Superior temporal gyrus (tissue), 1 donor: ENCODE measurements around the gene ESR2.
"Not testable (repeated sequence)": the region's sequence is repeated elsewhere in the genome, so short reads cannot be mapped to it uniquely, and the experiment has no call there.

Source experiments
- DNase-seq: peaks from one replicate; pipeline ENCODE4 v3.0.0-alpha.2; 2016; ENCODE audit errors: extremely low spot score

ESR2 gene

DNA sequence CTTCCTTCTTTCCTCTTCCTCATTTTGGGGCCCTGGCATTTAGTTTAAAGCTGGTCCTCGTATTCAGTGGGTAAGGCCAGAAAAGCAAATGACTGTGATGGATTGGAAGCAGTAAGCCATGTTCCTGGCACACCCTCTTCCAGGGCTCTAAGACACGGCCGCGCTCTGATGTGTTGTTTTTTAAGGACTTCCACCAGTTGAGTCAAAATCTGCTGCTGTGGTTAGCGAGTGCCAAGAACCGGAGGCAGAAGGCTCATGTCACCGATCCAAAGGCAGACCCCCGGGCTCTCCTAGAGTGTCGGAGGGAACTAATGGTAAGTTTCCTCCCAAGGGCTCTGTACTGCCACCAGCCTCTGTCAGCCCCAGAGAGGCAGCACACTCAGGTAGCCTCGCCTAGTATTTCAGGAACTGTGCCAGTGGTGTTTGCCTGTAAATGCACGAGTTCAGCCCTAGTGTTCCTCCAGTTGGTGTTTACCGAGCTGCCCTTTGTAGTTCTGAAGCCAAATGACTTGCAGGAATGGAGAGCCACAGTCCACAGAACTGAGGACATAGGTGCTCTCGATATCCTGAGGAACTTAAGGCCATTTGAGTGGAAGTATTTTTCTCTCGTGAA lies 72.7 kb downstream of the ESR2 start:
- no peak for DNase-seq

DNA sequence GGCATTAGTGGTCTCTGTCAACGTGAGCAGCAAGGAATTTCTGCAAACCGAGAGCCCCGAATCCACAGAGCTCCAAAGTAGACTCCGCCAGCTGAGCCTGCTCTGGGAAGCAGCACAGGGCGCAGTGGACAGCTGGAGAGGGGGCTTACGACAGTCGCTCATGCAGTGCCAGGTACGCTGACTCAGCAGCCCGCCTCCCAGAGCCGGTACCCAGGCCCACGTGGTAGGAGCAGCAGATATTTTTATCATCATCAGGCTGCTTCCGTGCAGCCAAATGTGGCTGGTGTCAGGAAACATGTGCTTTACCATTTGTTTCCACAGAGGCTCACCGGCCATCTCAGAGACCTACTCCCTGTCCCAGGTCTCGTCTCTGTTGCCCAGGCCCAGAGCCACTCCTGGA lies 73.7 kb downstream of the ESR2 start:
- peak; percentile 70 for DNase-seq

DNA sequence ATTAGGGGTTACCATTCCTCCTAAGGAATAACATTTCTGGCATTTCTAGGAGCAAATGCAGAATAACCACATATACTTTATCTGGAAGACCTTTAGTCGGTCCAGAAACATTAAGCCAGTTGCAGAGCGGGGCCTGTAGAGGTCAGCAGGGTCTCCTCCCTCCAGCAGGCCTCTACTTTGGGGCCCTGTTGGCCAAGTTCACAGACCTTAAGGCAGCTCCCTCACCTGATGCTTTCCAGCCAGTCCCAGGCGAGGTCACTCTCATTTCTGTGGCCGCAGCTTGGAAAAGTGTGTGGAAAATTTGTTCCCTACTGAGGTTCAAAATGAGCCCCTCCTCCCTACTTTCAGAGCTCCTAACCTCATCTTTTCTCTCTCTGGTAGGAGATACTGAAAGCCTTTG lies 74.1 kb downstream of the ESR2 start:
- DNase-seq, result no peak

DNA sequence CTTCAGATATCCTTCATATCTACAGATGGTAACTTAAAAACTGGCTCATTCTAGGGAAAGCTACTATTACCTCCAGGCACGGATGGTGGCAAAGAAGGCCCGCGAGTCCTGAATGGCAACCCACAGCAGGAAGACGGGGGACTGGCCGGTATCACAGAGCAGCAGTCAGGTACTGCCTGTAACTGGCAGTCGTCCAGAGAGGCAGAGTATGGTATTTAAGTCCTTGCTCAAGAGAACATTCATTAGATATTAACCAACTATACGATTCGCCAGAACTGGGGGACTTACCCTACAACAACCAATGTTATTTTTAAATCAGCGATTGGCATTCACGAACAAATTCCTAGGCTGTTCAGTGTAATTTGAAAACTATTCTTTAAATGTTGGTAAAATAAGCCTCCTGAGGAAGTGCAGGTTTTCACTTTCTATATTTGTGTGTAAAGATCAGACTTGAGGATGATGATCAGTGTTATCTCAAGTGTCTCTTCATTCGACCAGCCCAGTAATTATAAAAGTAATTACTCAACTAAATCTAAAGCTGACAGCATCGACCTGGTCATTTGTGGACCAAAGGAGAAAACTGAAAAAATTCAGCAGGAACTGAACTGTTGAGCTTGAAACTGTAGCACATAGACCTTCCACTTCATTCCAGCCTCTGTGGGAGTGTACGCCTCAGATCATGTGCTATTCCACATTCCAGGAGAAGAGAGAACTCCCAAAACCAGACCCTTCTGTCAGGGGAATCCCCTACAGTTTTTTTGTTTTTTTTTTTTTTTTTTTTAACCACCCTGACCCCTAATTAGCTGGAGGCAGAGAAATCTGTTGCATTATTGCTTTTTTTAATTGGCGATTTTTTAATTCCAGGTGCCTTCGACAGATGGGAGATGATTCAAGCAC lies 75.6 kb downstream of the ESR2 start:
- no peak for DNase-seq

DNA sequence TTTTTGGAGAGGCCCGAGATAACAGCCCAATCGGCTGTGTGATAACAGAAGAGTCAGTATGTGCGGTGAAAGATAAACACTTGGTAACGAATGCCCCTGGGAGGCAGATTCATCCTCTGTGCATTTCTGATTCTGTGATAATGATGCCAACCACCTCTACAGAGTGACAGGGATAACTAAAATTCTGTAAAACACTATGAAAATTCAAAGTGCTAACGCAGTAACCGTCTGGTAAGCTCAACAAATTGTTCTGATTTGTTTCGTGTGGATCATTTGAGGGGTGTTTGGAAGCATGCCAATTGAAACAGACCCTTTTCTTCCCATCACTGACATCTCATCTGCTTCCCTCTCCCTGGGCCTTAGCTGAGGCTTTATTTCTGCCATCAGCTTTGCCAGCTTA lies 76.3 kb downstream of the ESR2 start:
- no peak for DNase-seq

DNA sequence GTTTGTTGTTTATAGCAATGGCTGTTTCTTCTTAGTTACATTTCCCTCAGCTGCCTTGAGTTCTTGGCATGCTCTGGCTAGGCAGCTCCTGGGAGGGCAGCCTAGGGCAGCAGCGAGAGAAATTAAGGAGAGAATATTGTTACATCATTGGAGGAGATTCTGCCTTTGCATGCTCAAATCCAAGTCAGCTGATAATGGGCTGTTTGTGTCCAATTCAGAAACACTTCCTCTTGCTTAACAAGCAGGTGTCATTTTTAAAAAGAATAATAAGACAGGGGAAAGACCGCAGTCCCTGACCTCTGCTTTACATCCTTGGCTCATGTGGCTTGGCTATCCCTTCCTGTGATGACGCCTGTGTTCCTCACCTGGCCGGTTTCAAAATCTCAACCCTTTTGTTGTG lies 76.9 kb downstream of the ESR2 start:
- no peak for DNase-seq

DNA sequence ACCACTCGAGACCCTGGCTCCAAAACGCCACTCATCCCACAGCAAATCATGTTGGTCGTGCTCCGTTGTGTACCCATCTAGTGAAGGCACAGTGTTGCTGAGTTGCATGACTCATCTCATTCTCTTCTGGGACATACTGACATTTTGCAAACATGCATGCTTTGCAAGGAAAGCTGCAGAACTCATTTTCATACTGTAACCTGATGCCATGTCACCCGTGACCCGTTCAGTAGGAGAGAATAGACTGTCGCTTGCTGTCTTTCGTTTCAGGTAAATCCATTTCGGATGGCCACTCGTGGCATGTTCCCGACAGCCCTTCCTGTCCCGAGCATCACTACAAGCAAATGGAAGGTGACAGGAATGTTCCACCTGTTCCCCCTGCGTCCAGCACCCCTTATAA lies 78.2 kb downstream of the ESR2 start:
- no peak for DNase-seq

DNA sequence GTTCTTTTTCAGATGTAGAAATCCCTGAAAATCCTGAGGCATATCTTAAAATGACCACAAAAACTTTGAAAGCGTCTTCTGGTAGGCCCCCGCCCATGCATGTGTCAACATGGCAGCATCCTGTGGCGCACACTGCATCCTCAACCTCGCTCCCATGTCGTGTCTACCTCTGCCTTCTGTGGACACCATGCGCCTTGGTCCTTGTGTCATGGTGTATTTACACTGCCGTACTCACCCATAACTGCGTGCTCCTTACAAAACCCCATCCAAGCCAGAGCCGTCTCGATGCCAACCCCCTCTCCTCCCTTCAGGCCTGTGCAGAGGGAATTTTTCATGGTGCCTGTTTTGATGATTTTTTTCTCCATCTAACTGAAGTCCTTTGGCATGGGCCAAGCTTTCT lies 78.9 kb downstream of the ESR2 start:
- DNase-seq, result no peak

DNA sequence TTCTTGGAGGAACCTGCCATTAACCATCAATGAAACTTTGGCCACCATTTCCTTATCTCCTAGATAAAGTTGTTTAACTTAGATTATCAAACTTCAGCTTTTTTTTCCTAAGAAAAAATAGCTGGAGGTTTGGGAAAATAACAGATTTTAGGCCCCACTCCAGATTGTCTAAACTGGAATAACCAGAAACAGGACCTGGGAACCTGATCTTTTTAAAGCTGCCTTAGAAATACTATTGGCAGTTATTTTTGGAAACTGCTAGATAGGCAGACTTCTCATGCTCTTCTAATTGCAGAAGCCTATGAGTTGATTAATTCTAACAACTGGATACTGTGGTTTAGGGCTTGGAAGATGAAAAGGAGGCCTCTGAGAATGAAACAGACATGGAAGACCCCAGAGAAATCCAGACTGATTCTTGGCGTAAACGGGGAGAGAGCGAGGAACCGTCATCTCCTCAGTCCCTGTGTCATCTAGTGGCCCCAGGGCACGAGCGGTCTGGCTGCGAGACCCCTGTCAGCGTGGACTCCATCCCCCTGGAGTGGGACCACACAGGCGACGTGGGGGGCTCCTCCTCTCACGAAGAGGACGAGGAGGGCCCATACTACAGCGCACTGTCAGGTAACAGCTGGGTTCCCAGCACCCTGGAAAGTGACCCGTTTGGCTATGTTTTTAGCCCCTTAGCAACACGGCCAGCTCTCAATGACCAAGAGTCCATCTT lies 80.2 kb downstream of the ESR2 start:
- DNase-seq, result no peak

DNA sequence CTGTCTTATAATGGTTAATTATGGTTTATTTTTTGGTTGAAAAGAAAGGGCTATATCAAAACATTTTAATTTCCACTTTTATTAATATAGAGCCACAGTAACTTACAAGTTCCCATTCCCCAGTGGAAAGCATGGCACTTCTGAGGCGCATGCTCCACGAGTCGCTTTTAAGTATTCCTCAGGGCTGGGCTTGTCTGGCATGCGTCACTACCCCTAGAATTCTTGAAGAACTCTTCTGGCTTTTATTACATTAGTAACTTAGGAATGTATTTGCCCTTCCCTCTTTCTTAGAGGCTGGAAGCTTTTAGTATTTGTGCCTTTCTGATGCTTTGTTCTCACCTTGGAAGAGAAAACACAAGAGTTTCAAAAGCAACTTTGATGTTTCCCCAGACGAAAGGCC lies 81.1 kb downstream of the ESR2 start:
- no peak for DNase-seq

DNA sequence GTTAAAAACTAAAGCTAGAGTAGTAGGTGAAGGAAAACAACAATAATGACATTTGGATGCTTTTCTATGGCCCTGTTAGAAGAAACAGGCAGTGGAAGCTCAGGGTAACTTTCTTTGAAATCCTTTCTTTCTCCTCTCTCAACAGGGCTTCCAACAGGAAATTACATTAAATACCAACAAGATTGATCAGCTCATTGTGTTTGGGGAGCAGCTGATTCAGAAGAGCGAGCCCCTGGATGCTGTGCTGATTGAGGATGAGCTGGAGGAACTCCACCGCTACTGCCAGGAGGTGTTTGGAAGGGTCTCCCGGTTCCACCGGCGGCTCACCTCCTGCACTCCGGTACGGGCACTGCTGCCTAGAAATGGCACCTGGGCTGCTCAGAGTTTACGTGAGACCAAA lies 81.5 kb downstream of the ESR2 start:
- no peak for DNase-seq

DNA sequence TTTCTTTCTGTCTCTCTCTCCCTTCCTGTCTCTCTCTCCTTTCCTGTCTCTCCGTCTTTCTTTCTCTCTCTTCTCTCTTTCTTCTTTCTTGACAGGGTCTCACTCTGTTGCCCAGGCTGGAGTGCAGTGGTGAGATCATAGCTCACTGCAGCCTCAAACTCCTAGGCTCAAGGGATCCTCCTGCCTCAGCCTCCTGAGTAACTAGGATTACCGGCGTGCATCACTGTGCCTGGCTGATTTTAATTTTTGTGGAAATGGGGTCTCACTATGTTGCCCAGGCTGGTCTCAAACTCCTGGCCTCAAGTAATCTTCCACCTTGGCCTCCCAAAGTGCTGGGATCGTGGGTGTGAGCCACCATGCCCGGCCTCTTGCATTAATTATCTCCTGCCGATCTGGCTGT lies 83.3 kb downstream of the ESR2 start:
- not testable (repeated sequence) for DNase-seq

DNA sequence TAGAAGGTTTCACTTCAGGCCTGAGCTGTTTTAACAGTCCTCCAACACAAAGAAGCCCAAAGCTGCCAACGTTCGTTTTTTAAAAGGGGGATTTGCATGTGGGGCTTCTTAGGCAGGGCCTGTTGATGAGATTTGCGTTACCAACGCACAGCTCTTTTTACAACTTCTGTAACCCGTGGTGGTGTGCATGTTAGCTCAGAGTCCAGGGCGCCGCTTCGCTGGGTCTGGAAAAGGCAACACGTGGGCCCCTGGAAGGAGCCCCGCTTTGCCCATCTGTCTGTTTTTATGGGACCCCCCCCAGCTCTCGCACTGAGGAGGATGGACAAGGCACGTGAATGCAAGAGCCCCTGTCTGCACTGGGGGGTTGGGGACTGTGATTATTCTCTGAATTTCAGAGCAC lies 84.0 kb downstream of the ESR2 start:
- DNase-seq, result no peak

DNA sequence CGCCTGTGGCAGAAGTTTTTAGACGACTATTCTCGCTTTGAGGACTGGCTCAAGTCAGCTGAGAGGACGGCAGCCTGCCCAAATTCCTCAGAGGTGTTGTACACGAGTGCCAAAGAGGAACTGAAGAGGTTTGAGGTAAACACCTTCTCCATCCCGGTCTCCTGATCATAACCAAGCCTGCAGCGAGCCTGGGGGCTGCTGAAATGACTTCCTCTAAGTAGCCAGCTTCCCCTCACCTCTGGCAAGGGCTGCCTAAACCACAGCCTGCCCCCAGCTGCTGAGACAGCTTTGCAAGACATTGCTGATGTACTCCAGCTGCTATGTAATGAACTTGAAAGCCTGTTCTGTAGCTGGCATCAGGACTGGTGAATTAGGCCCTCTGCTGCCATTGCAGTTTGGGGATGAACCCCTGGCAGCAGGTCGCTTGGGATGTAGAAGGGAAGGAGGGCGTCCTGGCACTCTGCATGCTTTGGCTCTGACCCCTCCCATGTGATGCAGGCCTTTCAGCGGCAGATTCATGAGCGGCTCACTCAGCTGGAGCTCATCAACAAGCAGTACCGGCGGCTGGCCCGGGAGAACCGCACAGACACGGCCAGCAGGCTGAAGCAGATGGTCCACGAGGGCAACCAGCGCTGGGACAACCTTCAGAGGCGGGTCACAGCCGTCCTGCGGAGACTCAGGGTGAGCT lies 84.6 kb downstream of the ESR2 start:
- DNase-seq, result no peak

DNA sequence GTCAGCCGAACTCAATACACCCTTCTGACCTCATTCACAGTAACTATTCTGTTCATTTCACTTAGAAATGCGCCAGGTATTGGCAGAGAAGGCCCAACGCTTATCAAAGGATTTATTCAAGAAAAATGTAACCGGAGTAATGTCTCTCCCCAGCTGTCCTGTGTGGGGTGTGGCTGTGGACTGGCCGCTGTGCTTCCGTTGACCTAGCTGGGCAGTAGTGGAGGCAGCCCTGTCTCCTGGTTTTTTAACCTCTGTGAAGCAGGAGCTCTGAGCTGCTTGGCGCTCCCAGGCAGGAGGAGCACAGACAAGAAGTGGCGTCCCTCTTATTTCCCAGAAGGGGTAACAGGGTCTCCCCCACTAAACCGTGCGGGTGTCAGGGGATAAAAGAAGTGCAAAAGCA lies 85.2 kb downstream of the ESR2 start:
- DNase-seq, result no peak

DNA sequence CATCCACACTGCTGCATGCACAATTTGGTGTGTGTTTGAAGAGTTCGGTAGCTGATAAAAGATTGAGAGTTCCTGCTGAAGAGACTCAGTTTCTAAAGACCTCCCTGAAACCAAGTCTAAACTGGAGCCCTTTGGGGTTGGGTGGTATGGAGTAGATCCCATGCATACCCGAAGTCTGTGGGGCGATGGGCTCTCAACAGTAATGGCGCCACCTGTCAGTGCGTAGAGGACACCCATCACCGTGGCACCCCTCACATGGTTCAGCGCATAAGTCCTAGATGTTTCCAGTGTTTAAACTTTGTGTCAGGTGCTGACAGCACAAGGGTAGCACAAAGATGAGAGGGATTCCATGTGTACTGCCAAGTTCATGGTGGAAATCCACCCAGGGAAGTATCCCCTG lies 85.9 kb downstream of the ESR2 start:
- no peak for DNase-seq

DNA sequence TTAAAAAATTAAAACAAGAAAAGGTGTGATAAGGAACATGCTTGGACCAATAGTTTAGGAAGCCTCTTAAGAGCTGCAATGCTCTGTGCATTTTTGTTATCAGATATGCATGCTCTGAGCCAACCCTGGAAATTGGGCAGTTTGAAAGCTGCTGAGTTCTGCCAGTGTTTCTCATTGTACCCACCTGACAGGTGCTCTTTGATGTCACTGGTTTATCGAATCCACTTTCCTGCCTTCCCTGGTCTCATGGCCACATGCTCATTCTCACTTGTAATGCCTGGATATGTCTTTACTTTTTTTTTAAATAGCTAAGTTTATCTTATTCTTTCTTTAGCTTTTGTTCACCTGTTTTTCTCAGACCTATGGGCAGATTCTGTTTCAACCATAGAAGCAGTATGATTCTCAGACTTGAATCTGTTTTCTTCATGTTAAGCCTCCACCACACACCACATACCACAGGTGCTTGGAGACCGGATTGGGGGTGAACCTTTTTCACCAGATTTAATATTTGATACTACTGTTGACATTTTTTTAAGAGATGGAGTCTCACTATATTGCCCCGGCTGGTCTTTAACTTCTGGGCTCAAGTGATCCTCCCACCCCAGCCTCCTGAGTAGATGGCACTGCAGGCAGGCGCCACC lies 90.7 kb downstream of the ESR2 start:
- no peak for DNase-seq

DNA sequence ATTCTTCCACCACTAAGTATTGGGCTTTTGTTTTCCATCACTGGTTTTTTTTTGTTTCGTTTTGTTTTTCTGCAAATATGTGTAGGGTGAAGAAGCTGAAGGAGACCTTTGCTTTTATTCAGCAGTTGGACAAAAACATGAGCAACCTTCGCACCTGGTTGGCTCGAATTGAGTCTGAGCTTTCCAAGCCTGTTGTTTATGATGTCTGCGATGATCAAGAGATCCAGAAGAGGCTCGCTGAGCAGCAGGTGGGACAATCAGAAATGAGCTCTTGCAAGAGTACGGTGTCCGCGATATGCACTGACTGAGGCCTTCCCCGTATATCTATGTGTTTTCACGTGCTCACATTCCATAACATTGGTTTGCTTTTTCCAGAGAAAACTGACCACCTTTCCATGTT lies 91.5 kb downstream of the ESR2 start:
- no peak for DNase-seq

DNA sequence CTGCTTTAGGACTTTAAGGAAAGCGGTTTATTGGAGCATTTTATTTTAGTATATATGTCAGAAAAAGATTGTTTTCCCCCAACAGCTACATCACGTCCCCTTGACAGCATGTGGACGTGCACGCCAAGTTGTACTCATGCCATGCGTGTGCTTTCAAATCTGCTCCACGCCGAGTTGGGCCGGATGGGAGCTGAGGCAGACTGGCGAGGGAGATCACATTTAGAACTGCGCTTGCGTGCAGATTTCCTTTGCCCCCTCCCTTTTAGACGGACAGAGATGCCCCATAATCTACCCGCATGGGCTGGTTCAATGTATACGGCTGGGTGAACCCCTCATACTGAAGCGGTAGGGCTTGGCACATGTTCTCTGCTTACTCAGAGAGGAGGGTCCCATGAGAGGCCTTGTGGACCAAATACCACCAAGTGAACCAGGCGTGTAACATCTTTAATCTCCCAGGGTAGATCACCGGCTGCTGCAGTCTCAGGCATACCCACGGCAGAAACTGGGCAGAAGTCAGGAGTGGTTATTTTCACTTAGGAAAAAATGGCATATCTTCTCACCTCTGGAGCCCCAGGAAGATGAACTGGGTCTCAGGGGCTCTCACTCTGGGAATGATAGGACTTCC lies 92.1 kb downstream of the ESR2 start:
- no peak for DNase-seq

DNA sequence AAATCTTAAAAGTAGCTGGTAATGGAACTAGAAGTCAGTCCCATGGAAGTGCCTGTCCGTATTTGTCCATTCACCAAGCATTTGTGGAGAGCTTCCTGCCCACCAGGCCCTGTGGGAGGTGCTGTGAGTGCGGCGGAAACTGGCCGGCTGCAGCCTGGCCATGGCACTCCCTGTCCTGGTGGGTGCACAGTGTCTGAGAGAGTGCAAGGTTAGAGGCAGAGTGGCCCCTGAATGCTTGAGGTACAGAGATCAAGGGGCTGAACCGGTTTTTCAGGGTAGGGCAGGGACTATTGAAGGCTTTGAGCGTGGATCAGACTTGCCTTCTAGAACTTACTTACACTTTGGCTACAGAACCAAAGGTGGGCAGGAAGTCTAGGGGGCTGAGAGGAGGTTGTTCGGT lies 92.9 kb downstream of the ESR2 start:
- no peak for DNase-seq

DNA sequence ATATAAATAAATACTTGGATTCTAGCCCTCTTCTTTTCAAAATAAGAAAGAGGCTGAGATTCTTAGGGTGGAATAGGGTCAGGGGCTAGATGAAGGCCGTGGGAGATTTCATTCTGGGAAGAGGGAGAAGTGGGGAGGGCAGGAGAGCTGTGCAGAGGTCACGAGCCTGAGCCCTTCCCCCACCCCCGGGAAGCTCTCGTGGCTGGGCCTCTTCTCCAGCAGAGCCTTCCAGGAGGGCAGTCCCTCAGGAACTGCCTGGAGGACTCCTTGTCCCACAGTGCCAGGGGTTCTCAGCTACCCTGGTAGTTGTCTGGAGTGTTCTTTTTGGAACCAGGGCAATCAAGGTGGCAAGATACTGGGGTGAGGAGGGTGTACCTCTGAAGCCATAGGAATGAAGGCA lies 94.0 kb downstream of the ESR2 start:
- DNase-seq, result no peak
